ENCODE results near the gene ORC6. TPM values are rescaled to one million over a fixed set of nuclear protein-coding genes. Genes with fewer than 3 reads are reported as not detected.

The ORC6 gene, protein sequence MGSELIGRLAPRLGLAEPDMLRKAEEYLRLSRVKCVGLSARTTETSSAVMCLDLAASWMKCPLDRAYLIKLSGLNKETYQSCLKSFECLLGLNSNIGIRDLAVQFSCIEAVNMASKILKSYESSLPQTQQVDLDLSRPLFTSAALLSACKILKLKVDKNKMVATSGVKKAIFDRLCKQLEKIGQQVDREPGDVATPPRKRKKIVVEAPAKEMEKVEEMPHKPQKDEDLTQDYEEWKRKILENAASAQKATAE
- 60.9 TPM for polyA plus RNA-seq (2013, experiment 1 of 2)
- 62.5 TPM for polyA plus RNA-seq (2013, experiment 2 of 2)

- Histone ChIP-seq H2BK120ac (ENCODE audit: low read depth, low read length) (no peak within 1 kb of the TSS), H3K4me2 (ENCODE audit: low read length) (peak within 1 kb of the TSS; percentile 99), H4K8ac (ENCODE audit: low read depth, low read length) (no peak within 1 kb of the TSS), H3K79me2 (ENCODE audit: control insufficient read depth, insufficient read depth, low read length) (peaks cover 51% of the 10 kb centered on the region), H3K9ac (ENCODE audit: low read length) (peak within 1 kb of the TSS; percentile 100), H3K18ac (ENCODE audit: low read length) (peak within 1 kb of the TSS; percentile 82), H3K4me1 (ENCODE audit: control insufficient read depth, low read depth, low read length) (peaks cover 7% of the 10 kb centered on the region), H3K4ac (ENCODE audit: low read depth, low read length) (peak within 1 kb of the TSS; percentile 77), H4K5ac (ENCODE audit: low read length) (no peak within 1 kb of the TSS), H2AK5ac (ENCODE audit: low read length) (peak within 1 kb of the TSS; percentile 45), H3K27ac (ENCODE audit: low read depth, low read length) (peak within 1 kb of the TSS; percentile 87), H3K56ac (ENCODE audit: low read length) (peak within 1 kb of the TSS; percentile 100), H3K27me3 (ENCODE audit: insufficient read depth, low read length, poor library complexity) (no peaks in the 10 kb centered on the region), H2BK5ac (ENCODE audit: low read length) (peak within 1 kb of the TSS; percentile 93), H3K36me3 (ENCODE audit: control insufficient read depth, insufficient read depth, low read length) (peaks cover 4% of the 10 kb centered on the region), H3K4me3 (ENCODE audit: low read length) (peak within 1 kb of the TSS; percentile 99), H2BK15ac (replicated peaks; ENCODE audit: low read depth) (no peak within 1 kb of the TSS), H3K79me1 (ENCODE audit: low read length) (peaks cover 11% of the 10 kb centered on the region), H3K23ac (ENCODE audit: low read length) (peak within 1 kb of the TSS; percentile 92)
- no CpG with 5 or more reads among the region's 79 CpGs for WGBS (ENCODE audit: extremely low coverage, insufficient coverage, low lambda C conversion rate)
- peak; percentile 98 for DNase-seq
Observed at GRCh38 chr16:46689365-46690280, at the start of gene ORC6. Gene ORC6, plus strand, starts transcription at chr16:46689659. Its CDS starts 47 bp downstream, at chr16:46689706.

- no peak overlapping the region for H2AK5ac ChIP-seq (ENCODE audit: low read length)
- DNase-seq: peak; percentile 41
- no peak overlapping the region for H3K23ac ChIP-seq (ENCODE audit: low read length)
- no peaks in the 10 kb centered on the region for H3K79me2 ChIP-seq (ENCODE audit: control insufficient read depth, insufficient read depth, low read length)
- H3K27ac ChIP-seq (ENCODE audit: low read depth, low read length): no peak overlapping the region
- H3K18ac ChIP-seq (ENCODE audit: low read length): no peak overlapping the region
- no peak overlapping the region for H2BK15ac ChIP-seq (replicated peaks; ENCODE audit: low read depth)
- no peak overlapping the region for H3K4me3 ChIP-seq (ENCODE audit: low read length)
- H3K27me3 ChIP-seq (ENCODE audit: insufficient read depth, low read length, poor library complexity): no peaks in the 10 kb centered on the region
- H3K79me1 ChIP-seq (ENCODE audit: low read length): no peaks in the 10 kb centered on the region
- H2BK5ac ChIP-seq (ENCODE audit: low read length): no peak overlapping the region
- H2BK120ac ChIP-seq (ENCODE audit: low read depth, low read length): no peak overlapping the region
- H3K9ac ChIP-seq (ENCODE audit: low read length): no peak overlapping the region
- H3K4ac ChIP-seq (ENCODE audit: low read depth, low read length): no peak overlapping the region
- no peak overlapping the region for H4K8ac ChIP-seq (ENCODE audit: low read depth, low read length)
- H3K4me2 ChIP-seq (ENCODE audit: low read length): no peak overlapping the region
- no peak overlapping the region for H3K56ac ChIP-seq (ENCODE audit: low read length)
- H3K4me1 ChIP-seq (ENCODE audit: control insufficient read depth, low read depth, low read length): no peaks in the 10 kb centered on the region
- WGBS (ENCODE audit: extremely low coverage, insufficient coverage, low lambda C conversion rate): no CpG with 5 or more reads among the region's 8 CpGs
- no peaks in the 10 kb centered on the region for H3K36me3 ChIP-seq (ENCODE audit: control insufficient read depth, insufficient read depth, low read length)
- no peak overlapping the region for H4K5ac ChIP-seq (ENCODE audit: low read length)
Observed at GRCh38 chr16:46648656-46649055, 40.8 kb upstream of the ORC6 start.

- Histone ChIP-seq H2BK15ac (replicated peaks; ENCODE audit: low read depth) (no peak overlapping the region), H3K23ac (ENCODE audit: low read length) (no peak overlapping the region), H3K27me3 (ENCODE audit: insufficient read depth, low read length, poor library complexity) (no peaks in the 10 kb centered on the region), H3K4me1 (ENCODE audit: control insufficient read depth, low read depth, low read length) (no peaks in the 10 kb centered on the region), H3K18ac (ENCODE audit: low read length) (no peak overlapping the region), H3K9ac (ENCODE audit: low read length) (no peak overlapping the region), H3K4me2 (ENCODE audit: low read length) (no peak overlapping the region), H3K79me1 (ENCODE audit: low read length) (no peaks in the 10 kb centered on the region), H2BK5ac (ENCODE audit: low read length) (no peak overlapping the region), H3K79me2 (ENCODE audit: control insufficient read depth, insufficient read depth, low read length) (no peaks in the 10 kb centered on the region), H3K56ac (ENCODE audit: low read length) (no peak overlapping the region), H4K5ac (ENCODE audit: low read length) (no peak overlapping the region), H4K8ac (ENCODE audit: low read depth, low read length) (no peak overlapping the region), H2AK5ac (ENCODE audit: low read length) (no peak overlapping the region), H3K27ac (ENCODE audit: low read depth, low read length) (no peak overlapping the region), H3K36me3 (ENCODE audit: control insufficient read depth, insufficient read depth, low read length) (no peaks in the 10 kb centered on the region), H3K4ac (ENCODE audit: low read depth, low read length) (no peak overlapping the region), H3K4me3 (ENCODE audit: low read length) (no peak overlapping the region), H2BK120ac (ENCODE audit: low read depth, low read length) (no peak overlapping the region)
- no peak for DNase-seq
- no CpG with 5 or more reads among the region's 27 CpGs for WGBS (ENCODE audit: extremely low coverage, insufficient coverage, low lambda C conversion rate)
Observed at GRCh38 chr16:46649588-46650253, 39.7 kb upstream of the ORC6 start.

DNA sequence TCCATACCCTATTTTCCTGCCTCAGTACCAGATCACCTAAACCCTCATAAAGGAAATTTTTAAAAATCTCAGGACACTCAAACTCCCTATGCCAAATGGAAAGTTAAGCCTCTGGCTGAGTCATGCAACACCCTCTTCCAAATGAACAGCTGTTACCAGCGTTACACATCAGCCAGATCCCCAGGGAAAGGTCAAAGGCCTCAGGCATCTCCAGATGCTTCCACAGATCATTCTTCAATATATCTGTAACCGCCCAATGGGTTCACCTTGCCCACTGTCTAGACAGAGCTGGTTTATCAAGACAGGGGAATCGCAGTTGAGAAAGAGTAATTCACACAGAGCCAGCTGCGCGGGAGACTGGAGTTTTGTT, 39.2 kb upstream of the ORC6 start:
- Histone ChIP-seq H3K36me3 (ENCODE audit: control insufficient read depth, insufficient read depth, low read length) (no peaks in the 10 kb centered on the region), H2BK120ac (ENCODE audit: low read depth, low read length) (no peak overlapping the region), H4K5ac (ENCODE audit: low read length) (no peak overlapping the region), H3K27ac (ENCODE audit: low read depth, low read length) (no peak overlapping the region), H3K23ac (ENCODE audit: low read length) (no peak overlapping the region), H2AK5ac (ENCODE audit: low read length) (no peak overlapping the region), H3K27me3 (ENCODE audit: insufficient read depth, low read length, poor library complexity) (no peaks in the 10 kb centered on the region), H3K9ac (ENCODE audit: low read length) (no peak overlapping the region), H3K18ac (ENCODE audit: low read length) (no peak overlapping the region), H3K4me1 (ENCODE audit: control insufficient read depth, low read depth, low read length) (no peaks in the 10 kb centered on the region), H3K4me3 (ENCODE audit: low read length) (no peak overlapping the region), H3K4me2 (ENCODE audit: low read length) (no peak overlapping the region), H3K79me1 (ENCODE audit: low read length) (no peaks in the 10 kb centered on the region), H2BK5ac (ENCODE audit: low read length) (no peak overlapping the region), H3K4ac (ENCODE audit: low read depth, low read length) (no peak overlapping the region), H3K56ac (ENCODE audit: low read length) (no peak overlapping the region), H3K79me2 (ENCODE audit: control insufficient read depth, insufficient read depth, low read length) (no peaks in the 10 kb centered on the region), H4K8ac (ENCODE audit: low read depth, low read length) (no peak overlapping the region), H2BK15ac (replicated peaks; ENCODE audit: low read depth) (no peak overlapping the region)
- no CpG with 5 or more reads among the region's 5 CpGs for WGBS (ENCODE audit: extremely low coverage, insufficient coverage, low lambda C conversion rate)
- DNase-seq: peak; percentile 25

DNA sequence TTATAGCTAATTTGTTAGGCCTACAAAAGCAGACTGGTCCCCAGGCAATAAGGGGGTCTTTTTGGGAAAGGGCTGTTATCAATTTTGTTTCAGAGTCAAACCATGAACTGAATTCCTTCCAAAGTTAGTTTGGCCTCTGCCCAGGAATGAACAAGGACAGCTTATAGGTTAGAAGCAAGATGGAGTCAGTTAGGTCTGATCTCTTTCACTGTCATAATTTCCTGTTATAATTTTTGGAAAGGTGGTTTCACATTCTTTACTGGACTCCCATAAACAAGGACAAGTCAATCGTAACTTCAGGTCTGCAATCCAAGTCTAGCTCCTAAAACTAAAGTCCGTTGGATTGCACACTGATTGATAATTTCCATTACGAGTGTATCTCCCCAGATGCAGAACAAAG, 38.2 kb upstream of the ORC6 start:
- Histone ChIP-seq H3K27me3 (ENCODE audit: insufficient read depth, low read length, poor library complexity) (no peaks in the 10 kb centered on the region), H3K79me1 (ENCODE audit: low read length) (no peaks in the 10 kb centered on the region), H3K4me3 (ENCODE audit: low read length) (no peak overlapping the region), H3K23ac (ENCODE audit: low read length) (no peak overlapping the region), H3K27ac (ENCODE audit: low read depth, low read length) (no peak overlapping the region), H3K36me3 (ENCODE audit: control insufficient read depth, insufficient read depth, low read length) (no peaks in the 10 kb centered on the region), H3K4me1 (ENCODE audit: control insufficient read depth, low read depth, low read length) (no peaks in the 10 kb centered on the region), H3K56ac (ENCODE audit: low read length) (no peak overlapping the region), H2BK120ac (ENCODE audit: low read depth, low read length) (no peak overlapping the region), H3K4me2 (ENCODE audit: low read length) (no peak overlapping the region), H4K8ac (ENCODE audit: low read depth, low read length) (no peak overlapping the region), H2AK5ac (ENCODE audit: low read length) (no peak overlapping the region), H3K18ac (ENCODE audit: low read length) (no peak overlapping the region), H4K5ac (ENCODE audit: low read length) (no peak overlapping the region), H3K79me2 (ENCODE audit: control insufficient read depth, insufficient read depth, low read length) (no peaks in the 10 kb centered on the region), H3K4ac (ENCODE audit: low read depth, low read length) (no peak overlapping the region), H2BK15ac (replicated peaks; ENCODE audit: low read depth) (no peak overlapping the region), H3K9ac (ENCODE audit: low read length) (no peak overlapping the region), H2BK5ac (ENCODE audit: low read length) (no peak overlapping the region)
- DNase-seq: no peak
- WGBS (ENCODE audit: extremely low coverage, insufficient coverage, low lambda C conversion rate): no CpG with 5 or more reads among the region's 3 CpGs
